ENCODE data around the gene N4BP2L1. TPM values are rescaled to one million over a fixed set of nuclear protein-coding genes. Genes with fewer than 3 reads are reported as not detected.

N4BP2L1 gene
- total RNA-seq, 1 experiment from 2014 or later, result 1.1 TPM

- ChIA-PET CTCF (no interaction called here), POLR2A (no interaction called here), RAD21 (ENCODE audit: low non-redundant PET in 1 of 2, low total read pairs in 2 of 2, uncharacterized antibody in 2 of 2, unreplicated experiment in 2 of 2) (no interaction called here)
- Histone ChIP-seq H3K27me3 (ENCODE audit: insufficient read depth, low read length) (no peaks in the 10 kb centered on the region), H3K4me3 (replicated peaks in 1 of 2; ENCODE audit: low read depth in 1 of 2, low read length in 2 of 2) (no peak overlapping the region), H3K9ac (ENCODE audit: low read length) (no peak overlapping the region), H3K27ac (ENCODE audit: low read depth, low read length) (no peak overlapping the region), H3K9me2 (ENCODE audit: insufficient read depth) (no peaks in the 10 kb centered on the region), H3K9me3 (ENCODE audit: control insufficient read depth in 1 of 2, insufficient read depth in 1 of 2, low read depth in 1 of 2, low read length in 2 of 2) (no peaks in the 10 kb centered on the region), H4K20me1 (ENCODE audit: insufficient read depth) (no peaks in the 10 kb centered on the region), H3K79me2 (ENCODE audit: insufficient read depth, low read length) (no peaks in the 10 kb centered on the region), H3K4me2 (ENCODE audit: low read length) (no peak overlapping the region), H3K36me3 (ENCODE audit: control insufficient read depth in 1 of 2, insufficient read depth in 2 of 2, low read length in 2 of 2) (0 out of 4 replicates have a peak, but pooled peaks cover 0 to 2% of the 10 kb centered on the region in 2 experiments), H2AFZ (ENCODE audit: low read depth, low read length, poor library complexity, severe bottlenecking) (no peak overlapping the region), H3K4me1 (ENCODE audit: control insufficient read depth in 1 of 2, insufficient read depth in 2 of 2, low read length in 2 of 2) (no peaks in the 10 kb centered on the region)
- TF ChIP-seq CBX3 (IDR thresholded peaks at IDR 0.05; ENCODE audit: low read depth), result no peak
- ATAC-seq (no peak), DNase-seq (ENCODE audit: low read depth, low spot score) (no peak)
- intact Hi-C loops (cut with micrococcal nuclease), result no loop called here
- BruUV-seq (replicated peaks), result no TSS peak
Observed at GRCh38 chr13:32428581-32429432, 877 bp upstream of the N4BP2L1 start.

GRCh38 chr13:32426990-32427851 is 709 bp downstream of the N4BP2L1 start:
- BruUV-seq (replicated peaks), result no TSS peak
- Histone ChIP-seq H3K9me3 (ENCODE audit: control insufficient read depth in 1 of 2, insufficient read depth in 1 of 2, low read depth in 1 of 2, low read length in 2 of 2) (no peaks in the 10 kb centered on the region), H3K4me1 (ENCODE audit: control insufficient read depth in 1 of 2, insufficient read depth in 2 of 2, low read length in 2 of 2) (no peaks in the 10 kb centered on the region), H3K36me3 (ENCODE audit: control insufficient read depth in 1 of 2, insufficient read depth in 2 of 2, low read length in 2 of 2) (0 out of 4 replicates have a peak, but pooled peaks cover 0 to under 1% of the 10 kb centered on the region in 2 experiments), H3K9ac (ENCODE audit: low read length) (no peak overlapping the region), H2AFZ (ENCODE audit: low read depth, low read length, poor library complexity, severe bottlenecking) (no peak overlapping the region), H3K4me3 (replicated peaks in 1 of 2; ENCODE audit: low read depth in 1 of 2, low read length in 2 of 2) (no peak overlapping the region), H3K27me3 (ENCODE audit: insufficient read depth, low read length) (no peaks in the 10 kb centered on the region), H3K79me2 (ENCODE audit: insufficient read depth, low read length) (no peaks in the 10 kb centered on the region), H3K27ac (ENCODE audit: low read depth, low read length) (no peak overlapping the region), H3K9me2 (ENCODE audit: insufficient read depth) (no peaks in the 10 kb centered on the region), H3K4me2 (ENCODE audit: low read length) (no peak overlapping the region), H4K20me1 (ENCODE audit: insufficient read depth) (no peaks in the 10 kb centered on the region)
- ChIA-PET CTCF (no interaction called here), RAD21 (ENCODE audit: low non-redundant PET in 1 of 2, low total read pairs in 2 of 2, uncharacterized antibody in 2 of 2, unreplicated experiment in 2 of 2) (no interaction called here), POLR2A (no interaction called here)
- TF ChIP-seq CEBPB (IDR thresholded peaks at IDR 0.05; ENCODE audit: low read depth) (no peak), JUND (IDR thresholded peaks at IDR 0.05) (no peak), TCF7L2 (IDR thresholded peaks at IDR 0.05; ENCODE audit: borderline replicate concordance, extremely low read depth, insufficient read depth, insufficient read length) (no peak)
- DNase-seq (ENCODE audit: low read depth, low spot score) (no peak), ATAC-seq (no peak)
- intact Hi-C loops (cut with micrococcal nuclease), result no loop called here

Data from HCT116 (cell line).